Activated naive CD4-positive, alpha-beta T cell treated with Interleukin-2 at 50 U/mL for 16 hours (primary cell): ENCODE data around the gene EIF2S2.

Experiments used
- DNase-seq: peaks from one replicate; pipeline ENCODE4 v3.0.0-alpha.2; 2020

The EIF2S2 gene

GRCh38 chr20:34058831-34059230 is 53.2 kb downstream of the EIF2S2 start:
- no peak for DNase-seq

- DNase-seq, result no peak
Measured at GRCh38 chr20:34055290-34055689, 56.8 kb downstream of the EIF2S2 start.

- DNase-seq, result no peak
Measured at GRCh38 chr20:34052414-34052813, 59.6 kb downstream of the EIF2S2 start.

GRCh38 chr20:34049897-34050695 is 61.9 kb downstream of the EIF2S2 start:
- no peak for DNase-seq

- DNase-seq, result no peak
Measured at GRCh38 chr20:34049389-34049788, 62.7 kb downstream of the EIF2S2 start.

GRCh38 chr20:34047917-34048316 is 64.1 kb downstream of the EIF2S2 start:
- DNase-seq, result no peak

GRCh38 chr20:34047010-34047687 is 64.9 kb downstream of the EIF2S2 start:
- DNase-seq, result no peak

GRCh38 chr20:34045930-34046725 is 65.9 kb downstream of the EIF2S2 start:
- no peak for DNase-seq

- DNase-seq, result no peak
Measured at GRCh38 chr20:34045294-34045693, 66.7 kb downstream of the EIF2S2 start.

- no peak for DNase-seq
Measured at GRCh38 chr20:34043025-34043424, 69.0 kb downstream of the EIF2S2 start.

- DNase-seq, result no peak
Measured at GRCh38 chr20:34042262-34042661, 69.8 kb downstream of the EIF2S2 start.

- DNase-seq, result no peak
Measured at GRCh38 chr20:34041226-34041625, 70.8 kb downstream of the EIF2S2 start.

- no peak for DNase-seq
Measured at GRCh38 chr20:34040300-34040995, 71.6 kb downstream of the EIF2S2 start.
